ENCODE data around the gene ATG7.
"Not testable (repeated sequence)": the region's sequence is repeated elsewhere in the genome, so short reads cannot be mapped to it uniquely, and the experiment has no call there.

The ATG7 gene

GRCh38 chr3:11255537-11255936 lies 16.7 kb upstream of the ATG7 start:
- not testable (repeated sequence) for ATAC-seq
- peak; percentile 31; the same call in 1 of the 2 replicates for TF ChIP-seq ISL1 (CRISPR knock-in tag; IDR thresholded peaks at IDR 0.05)

GRCh38 chr3:11258958-11259357 lies 13.2 kb upstream of the ATG7 start:
- no peak for ATAC-seq
- TF ChIP-seq ZNF70 (CRISPR knock-in tag; IDR thresholded peaks at IDR 0.05) (no peak), ESRRG (CRISPR knock-in tag; IDR thresholded peaks at IDR 0.05) (no peak), POU6F1 (CRISPR knock-in tag; IDR thresholded peaks at IDR 0.05; ENCODE audit: borderline replicate concordance, low read depth) (no peak), BACH2 (CRISPR knock-in tag; IDR thresholded peaks at IDR 0.05; ENCODE audit: borderline replicate concordance) (no peak), RARB (CRISPR knock-in tag; IDR thresholded peaks at IDR 0.05) (no peak), GLIS3 (CRISPR knock-in tag; IDR thresholded peaks at IDR 0.05) (no peak), ISL1 (CRISPR knock-in tag; IDR thresholded peaks at IDR 0.05) (no peak), ZNF8 (CRISPR knock-in tag; IDR thresholded peaks at IDR 0.05) (no peak), PATZ1 (CRISPR knock-in tag; IDR thresholded peaks at IDR 0.05; ENCODE audit: borderline replicate concordance) (no peak), ZNF565 (CRISPR knock-in tag; conservative IDR thresholded peaks at IDR 0.05; ENCODE audit: low read depth) (no peak), ZFP3 (CRISPR knock-in tag; IDR thresholded peaks at IDR 0.05) (no peak)

GRCh38 chr3:11260460-11260859 lies 11.7 kb upstream of the ATG7 start:
- TF ChIP-seq ZFP30 (CRISPR knock-in tag; IDR thresholded peaks at IDR 0.05) (no peak), ZNF565 (CRISPR knock-in tag; conservative IDR thresholded peaks at IDR 0.05; ENCODE audit: low read depth) (no peak), ZNF70 (CRISPR knock-in tag; IDR thresholded peaks at IDR 0.05) (no peak), RARB (CRISPR knock-in tag; IDR thresholded peaks at IDR 0.05) (no peak), ZFP3 (CRISPR knock-in tag; IDR thresholded peaks at IDR 0.05) (no peak), ISL1 (CRISPR knock-in tag; IDR thresholded peaks at IDR 0.05) (no peak), GLIS3 (CRISPR knock-in tag; IDR thresholded peaks at IDR 0.05) (no peak), PPARA (CRISPR knock-in tag; IDR thresholded peaks at IDR 0.05; ENCODE audit: borderline replicate concordance) (no peak), TOX (CRISPR knock-in tag; IDR thresholded peaks at IDR 0.05; ENCODE audit: borderline replicate concordance) (no peak), CREB5 (CRISPR knock-in tag; IDR thresholded peaks at IDR 0.05; ENCODE audit: low read depth) (no peak), SNAI2 (CRISPR knock-in tag; IDR thresholded peaks at IDR 0.05) (no peak), ZNF8 (CRISPR knock-in tag; IDR thresholded peaks at IDR 0.05) (no peak), ZC3H10 (CRISPR knock-in tag; IDR thresholded peaks at IDR 0.05) (no peak), OSR1 (CRISPR knock-in tag; IDR thresholded peaks at IDR 0.05) (no peak), POU6F1 (CRISPR knock-in tag; IDR thresholded peaks at IDR 0.05; ENCODE audit: borderline replicate concordance, low read depth) (no peak), CSDC2 (CRISPR knock-in tag; IDR thresholded peaks at IDR 0.05) (no peak), ESRRG (CRISPR knock-in tag; IDR thresholded peaks at IDR 0.05) (no peak), TCF4 (CRISPR knock-in tag; IDR thresholded peaks at IDR 0.05; ENCODE audit: borderline replicate concordance) (no peak), TSHZ2 (CRISPR knock-in tag; IDR thresholded peaks at IDR 0.05) (no peak), ARNTL (CRISPR knock-in tag; IDR thresholded peaks at IDR 0.05; ENCODE audit: borderline replicate concordance, low read depth) (no peak)
- ATAC-seq: no peak
